GM21423 (cell line): ENCODE data around the gene RRP1B.
"Not testable (repeated sequence)": the region's sequence is repeated elsewhere in the genome, so short reads cannot be mapped to it uniquely, and the experiment has no call there.

Source experiments
- ATAC-seq: cut with Tn5 transposase; IDR thresholded peaks from one replicate; pipeline ENCODE4 v1.9.1; 2021; ENCODE audit warnings: mild to moderate bottlenecking, moderate library complexity; ENCODE audit not compliant: unreplicated experiment

RRP1B gene

GRCh38 chr21:43667191-43667904 is 8.0 kb downstream of the RRP1B start:
- ATAC-seq, result no peak

GRCh38 chr21:43669828-43670605 is 10.7 kb downstream of the RRP1B start:
- no peak for ATAC-seq

GRCh38 chr21:43675871-43676270 is 16.5 kb downstream of the RRP1B start:
- no peak for ATAC-seq

- ATAC-seq, result no peak
These were observed 17.0 kb downstream of the RRP1B start for GRCh38 chr21:43676391-43676790.

GRCh38 chr21:43679951-43680350 is 20.6 kb downstream of the RRP1B start:
- no peak for ATAC-seq

GRCh38 chr21:43680421-43680820 is 21.1 kb downstream of the RRP1B start:
- not testable (repeated sequence) for ATAC-seq

- ATAC-seq, result no peak
These were observed 22.3 kb downstream of the RRP1B start for GRCh38 chr21:43681650-43682049.

- ATAC-seq, result no peak
These were observed 25.1 kb downstream of the RRP1B start for GRCh38 chr21:43684424-43684823.

GRCh38 chr21:43686811-43687565 is 27.6 kb downstream of the RRP1B start:
- no peak for ATAC-seq

- no peak for ATAC-seq
These were observed 28.4 kb downstream of the RRP1B start for GRCh38 chr21:43687566-43688399.

- ATAC-seq, result no peak
These were observed 29.5 kb downstream of the RRP1B start for GRCh38 chr21:43688906-43689305.

- no peak for ATAC-seq
These were observed 30.4 kb downstream of the RRP1B start for GRCh38 chr21:43689556-43690337.

- no peak for ATAC-seq
These were observed 31.0 kb downstream of the RRP1B start for GRCh38 chr21:43690346-43690745.

- no peak for ATAC-seq
These were observed 31.9 kb downstream of the RRP1B start for GRCh38 chr21:43691086-43691795.

GRCh38 chr21:43691801-43692200 is 32.4 kb downstream of the RRP1B start:
- ATAC-seq, result no peak

- ATAC-seq, result no peak
These were observed 33.6 kb downstream of the RRP1B start for GRCh38 chr21:43692949-43693348.

GRCh38 chr21:43693981-43694380 is 34.6 kb downstream of the RRP1B start:
- no peak for ATAC-seq

GRCh38 chr21:43694437-43695079 is 35.2 kb downstream of the RRP1B start:
- no peak for ATAC-seq

GRCh38 chr21:43696214-43696613 is 36.9 kb downstream of the RRP1B start:
- no peak for ATAC-seq
